H9 (cell line): Measurements from ENCODE around the gene EXD2. TPM values are rescaled to one million over a fixed set of nuclear protein-coding genes. Genes with fewer than 3 reads are reported as not detected.

Experiments
- DNase-seq: peaks from one replicate; pipeline ENCODE4 v3.0.0-alpha.2; 2017
- H2AFZ ChIP-seq: one replicate; pipeline ENCODE4 v1.6.1; 2013; ENCODE audit warnings: mild to moderate bottlenecking, low read length, control low read depth, moderate library complexity
- H2AK5ac ChIP-seq: 2 replicates; pipeline ENCODE4 v1.6.1; 2013; ENCODE audit warnings: low read length, control low read depth, mixed read lengths; ENCODE audit not compliant: insufficient read length
- H2BK120ac ChIP-seq: one replicate; pipeline ENCODE4 v1.6.1; 2013; ENCODE audit warnings: low read depth, mild to moderate bottlenecking, low read length, control low read depth, inconsistent platforms; ENCODE audit not compliant: poor library complexity, severe bottlenecking
- H2BK12ac ChIP-seq: 2 replicates; pipeline ENCODE4 v1.6.1; 2013; ENCODE audit warnings: low read length, control low read depth, mixed read lengths, low read depth; ENCODE audit not compliant: insufficient read length
- H2BK15ac ChIP-seq: 2 replicates; pipeline ENCODE4 v1.6.1; 2013; ENCODE audit warnings: low read depth, low read length, control low read depth
- H2BK20ac ChIP-seq: one replicate; pipeline ENCODE4 v1.6.1; 2013; ENCODE audit warnings: low read depth, mild to moderate bottlenecking, low read length, control low read depth, inconsistent platforms; ENCODE audit not compliant: poor library complexity, severe bottlenecking
- H2BK5ac ChIP-seq: 2 replicates; pipeline ENCODE4 v1.6.1; 2013; ENCODE audit warnings: low read length, control low read depth, mixed read lengths; ENCODE audit not compliant: insufficient read length
- H3K14ac ChIP-seq: 2 replicates; pipeline ENCODE4 v1.6.1; 2013; ENCODE audit warnings: low read length, control low read depth; ENCODE audit not compliant: insufficient read depth
- H3K18ac ChIP-seq: 2 replicates; pipeline ENCODE4 v1.6.1; 2013; ENCODE audit warnings: low read depth, mild to moderate bottlenecking, mixed read lengths, low read length, control low read depth; ENCODE audit not compliant: insufficient read length
- H3K23ac ChIP-seq: 2 replicates; pipeline ENCODE4 v1.6.1; 2013; ENCODE audit warnings: low read length, control low read depth, mixed read lengths, low read depth; ENCODE audit not compliant: insufficient read length
- H3K23me2 ChIP-seq: 2 replicates; pipeline ENCODE4 v1.6.1; 2013; ENCODE audit warnings: low read depth, mild to moderate bottlenecking, mixed read lengths, low read length, control low read depth; ENCODE audit not compliant: insufficient read length, poor library complexity, severe bottlenecking
- H3K27ac ChIP-seq: 2 replicates; pipeline ENCODE4 v1.5.1; 2013; ENCODE audit warnings: low read length, control low read depth, mixed read lengths, low read depth; ENCODE audit not compliant: insufficient read length
- H3K27me3 ChIP-seq: 2 replicates; pipeline ENCODE4 v1.6.1; 2013; ENCODE audit warnings: low read length, control low read depth, inconsistent platforms; ENCODE audit not compliant: insufficient read depth
- H3K4ac ChIP-seq: 2 replicates; pipeline ENCODE4 v1.6.1; 2013; ENCODE audit warnings: low read depth, mild to moderate bottlenecking, control low read depth, inconsistent platforms, low read length, moderate library complexity
- H3K4me1 ChIP-seq: 2 replicates; pipeline ENCODE4 v1.6.1; 2013; ENCODE audit warnings: low read length, control low read depth, inconsistent platforms; ENCODE audit not compliant: insufficient read depth
- H3K4me2 ChIP-seq: 2 replicates; pipeline ENCODE4 v1.6.1; 2013; ENCODE audit warnings: low read length, control low read depth, mixed read lengths; ENCODE audit not compliant: insufficient read length, insufficient read depth
- H3K56ac ChIP-seq: 2 replicates; pipeline ENCODE4 v1.6.1; 2013; ENCODE audit warnings: low read depth, mild to moderate bottlenecking, mixed read lengths, low read length, control low read depth; ENCODE audit not compliant: insufficient read length
- H3K79me1 ChIP-seq: 2 replicates; pipeline ENCODE4 v1.6.1; 2013; ENCODE audit warnings: low read depth, mild to moderate bottlenecking, moderate library complexity, low read length, control low read depth, inconsistent platforms; ENCODE audit not compliant: insufficient read depth, poor library complexity, severe bottlenecking
- H3K79me2 ChIP-seq: 2 replicates; pipeline ENCODE4 v1.6.1; 2013; ENCODE audit warnings: low read length, control low read depth, inconsistent platforms; ENCODE audit not compliant: insufficient read depth
- H3K9ac ChIP-seq: 2 replicates; pipeline ENCODE4 v1.6.1; 2013; ENCODE audit warnings: low read length, control low read depth, mixed read lengths; ENCODE audit not compliant: insufficient read length; ENCODE audit errors: extremely low read depth
- H3K9me3 ChIP-seq: one replicate; pipeline ENCODE4 v1.6.1; 2013; ENCODE audit warnings: low read depth, low read length, inconsistent platforms; ENCODE audit not compliant: control insufficient read depth
- H3T11ph ChIP-seq: one replicate; pipeline ENCODE4 v1.6.1; 2013; ENCODE audit warnings: mild to moderate bottlenecking, low read length, control low read depth, inconsistent platforms
- H4K20me1 ChIP-seq: one replicate; pipeline ENCODE4 v1.6.1; 2013; ENCODE audit not compliant: control insufficient read depth, insufficient read length, insufficient read depth
- H4K5ac ChIP-seq: 2 replicates; pipeline ENCODE4 v1.6.1; 2013; ENCODE audit warnings: low read depth, mild to moderate bottlenecking, mixed read lengths, low read length, control low read depth; ENCODE audit not compliant: insufficient read length
- H4K8ac ChIP-seq: replicated peaks from 2 replicates; pipeline ENCODE4 v1.6.1; 2013; ENCODE audit warnings: low read length, control low read depth, mixed read lengths, low read depth; ENCODE audit not compliant: insufficient read length
- H4K91ac ChIP-seq: 2 replicates; pipeline ENCODE4 v1.6.1; 2013; ENCODE audit warnings: low read depth, mild to moderate bottlenecking, moderate library complexity, mixed read lengths, low read length, control low read depth; ENCODE audit not compliant: insufficient read length
- H3K27ac Mint-ChIP-seq, 3 experiments: 2 replicates in 2 of 3; 3 replicates in 1 of 3; pipeline ENCODE4 v1.8.0; 2020 to 2021; ENCODE audit warnings: mixed read lengths in 3 of 3, mild to moderate bottlenecking in 1 of 3, moderate library complexity in 1 of 3
- H3K27me3 Mint-ChIP-seq: 2 replicates; pipeline ENCODE4 v1.8.0; 2021; ENCODE audit warnings: low read depth, mild to moderate bottlenecking, moderate library complexity, mixed read lengths
- H3K36me3 Mint-ChIP-seq, 3 experiments: 2 replicates in 2 of 3; 3 replicates in 1 of 3; pipeline ENCODE4 v1.8.0; 2020 to 2021; ENCODE audit warnings: low read depth in 3 of 3, mixed read lengths in 3 of 3; ENCODE audit not compliant: insufficient read depth in 1 of 3
- H3K4me1 Mint-ChIP-seq, 2 experiments: 2 replicates each; pipeline ENCODE4 v1.8.0; 2020; ENCODE audit warnings: mixed read lengths in 2 of 2
- H3K4me3 Mint-ChIP-seq, 2 experiments: 2 replicates in 1 of 2; 3 replicates in 1 of 2; pipeline ENCODE4 v1.8.0; 2020 to 2021; ENCODE audit warnings: mild to moderate bottlenecking in 2 of 2, mixed read lengths in 2 of 2, moderate library complexity in 1 of 2
- H3K9me3 Mint-ChIP-seq, 2 experiments: 2 replicates in 1 of 2; 3 replicates in 1 of 2; pipeline ENCODE4 v1.8.0; 2020; ENCODE audit warnings: mild to moderate bottlenecking in 2 of 2, mixed read lengths in 2 of 2, moderate library complexity in 1 of 2
- CTCF ChIP-seq: fragments of 200-600 bp; sonication (generic); conservative IDR thresholded peaks from 3 replicates; pipeline ENCODE4 v1.8.0; 2021; ENCODE audit warnings: antibody characterized with exemption, mild to moderate bottlenecking
- WGBS: extraction: QIAGEN DNeasy Blood & Tissue Kit; methylation state at CpG from one replicate; pipeline ENCODE4 v1.1.7; 2013; ENCODE audit warnings: missing lambda C conversion rate, low lambda C conversion rate, mixed read lengths; ENCODE audit not compliant: insufficient read length; ENCODE audit errors: extremely low coverage; 5-methylcytosine and 5-hydroxymethylcytosine counted together
- total RNA-seq: library from RNA; stranded (reverse); gene quantifications from 2 replicates; pipeline ENCODE4 v1.2.1, GENCODE V29; 2021

The EXD2 gene
- total RNA-seq, 1 experiment from 2014 or later = 19.6 TPM

GRCh38 chr14:69274321-69274720 is 83.0 kb downstream of the EXD2 start:
- Histone ChIP-seq H2AK5ac (no peak overlapping the region), H3K79me2 (no peaks in the 10 kb centered on the region), H3K9me3 (no peaks in the 10 kb centered on the region), H3K14ac (no peak overlapping the region), H2BK20ac (no peak overlapping the region), H2BK5ac (no peak overlapping the region), H3K4me1 (no peaks in the 10 kb centered on the region), H4K5ac (no peak overlapping the region), H3K4ac (no peak overlapping the region), H2BK120ac (no peak overlapping the region), H4K20me1 (no peaks in the 10 kb centered on the region), H2BK12ac (no peak overlapping the region), H4K91ac (no peak overlapping the region), H3K18ac (no peak overlapping the region), H3K27ac (no peak overlapping the region), H3K4me2 (no peak overlapping the region), H2AFZ (no peak overlapping the region), H3K27me3 (no peaks in the 10 kb centered on the region), H3K9ac (no peak overlapping the region), H3K79me1 (no peaks in the 10 kb centered on the region), H3K56ac (no peak overlapping the region), H2BK15ac (no peak overlapping the region), H4K8ac (no peak overlapping the region), H3K23ac (no peak overlapping the region), H3T11ph (no peak overlapping the region), H3K23me2 (no peaks in the 10 kb centered on the region)
- WGBS = no CpG with 5 or more reads among the region's 2 CpGs
- H3K27me3 Mint-ChIP-seq = peaks cover 9% of the 10 kb centered on the region
- H3K27ac Mint-ChIP-seq = no peak overlapping the region
- H3K36me3 Mint-ChIP-seq = no peaks in the 10 kb centered on the region; a peak in 1 of 7 replicates
- TF ChIP-seq CTCF = no peak
- DNase-seq = no peak
- no peaks in the 10 kb centered on the region for H3K9me3 Mint-ChIP-seq
- H3K4me3 Mint-ChIP-seq = no peak overlapping the region
- peaks cover 0 to 4% of the 10 kb centered on the region in 2 experiments; a peak in 2 of 4 replicates for H3K4me1 Mint-ChIP-seq
